Measurements from ENCODE around the gene RHOD. TPM values are rescaled to one million over a fixed set of nuclear protein-coding genes. Genes with fewer than 3 reads are reported as not detected.

The RHOD gene
- total and polyA plus RNA-seq, 2 donors (not counting 3 experiments of a cell fraction or from before 2014, with no cell fraction given) = 10.6 to 17.9 TPM

DNA sequence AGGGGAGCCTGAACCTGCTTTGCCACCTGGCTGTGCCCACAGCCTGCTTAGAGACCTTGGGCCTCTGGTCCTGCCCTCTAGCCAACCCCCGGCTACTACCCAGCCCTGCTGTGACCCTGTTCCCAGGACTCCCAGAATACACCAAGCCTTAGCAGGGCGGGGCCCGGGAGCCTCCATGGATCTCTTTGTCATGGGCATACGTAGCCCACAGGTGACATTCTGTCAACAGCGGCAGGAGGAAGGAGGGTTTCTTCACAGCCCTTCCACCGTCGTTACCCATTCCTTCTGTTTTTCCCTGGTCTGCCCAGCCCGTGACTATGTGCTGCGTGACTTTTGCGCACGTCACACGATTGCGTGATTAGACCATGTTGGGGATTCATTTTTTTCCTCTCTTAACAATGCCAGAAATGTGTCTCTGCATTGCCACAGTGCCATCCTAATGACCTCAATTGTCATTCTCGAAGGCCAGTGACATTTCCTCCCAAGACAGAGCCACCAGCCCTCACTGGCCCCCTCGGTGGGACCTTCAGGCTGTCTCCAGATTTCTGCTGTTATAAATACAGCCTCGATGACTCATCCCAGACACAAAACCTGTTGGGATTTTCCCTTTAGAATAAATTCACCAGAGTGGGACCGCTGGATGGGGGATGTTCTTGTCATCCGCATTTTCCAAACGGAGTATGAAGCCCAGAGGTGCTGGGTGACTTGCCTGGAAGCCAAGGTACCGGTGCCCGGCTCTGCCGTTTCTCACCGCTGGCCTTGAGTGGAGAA is 24.7 kb upstream of the RHOD start:
- Histone ChIP-seq H3K4me1 (ENCODE audit: control insufficient read depth, extremely low read depth, insufficient read depth, low read length) (no peaks in the 10 kb centered on the region), H3K9me3 (replicated peaks; ENCODE audit: control insufficient read depth, insufficient read depth, low read length) (no peaks in the 10 kb centered on the region), H2AFZ (ENCODE audit: low read depth, low read length) (no peak overlapping the region), H3K27ac (ENCODE audit: insufficient read depth, low read depth, low read length) (no peak overlapping the region), H3K9me1 (replicated peaks; ENCODE audit: control insufficient read depth, extremely low read depth, insufficient read depth, low read length) (no peaks in the 10 kb centered on the region), H3K27me3 (ENCODE audit: control insufficient read depth in 2 of 2, insufficient read depth in 2 of 2, low read length in 2 of 2) (peaks cover 0 to 3% of the 10 kb centered on the region in 2 experiments), H3K4me2 (ENCODE audit: insufficient read depth, low read length) (no peak overlapping the region), H3K4me3 (replicated peaks in 1 of 3; ENCODE audit: insufficient read depth in 1 of 3, low read depth in 1 of 3, low read length in 3 of 3) (no peak overlapping the region), H3K36me3 (ENCODE audit: control insufficient read depth in 2 of 2, extremely low read depth in 1 of 2, insufficient read depth in 2 of 2, low read length in 2 of 2) (no peaks in the 10 kb centered on the region), H3K79me2 (ENCODE audit: control insufficient read depth, insufficient read depth, low read length) (no peaks in the 10 kb centered on the region), H3K9ac (replicated peaks; ENCODE audit: extremely low read depth, insufficient read depth, low read length) (no peak overlapping the region), H4K20me1 (replicated peaks; ENCODE audit: control insufficient read depth, extremely low read depth, insufficient read depth, low read length) (no peaks in the 10 kb centered on the region)
- intact Hi-C loops (cut with micrococcal nuclease) (no loop called here), dilution Hi-C loops (cut with MboI; ENCODE audit: extremely low pct_ligation_motif_present, low sequenced_read_pairs) (no loop called here)
- BruUV-seq (replicated peaks) = no TSS peak
- no peak for FAIRE-seq
- ChIA-PET POLR2A (no interaction called here), CTCF (interaction anchor here (0.7 to 1.2 kb wide), 3 partner anchors 10 to 646 kb away, joined by 3 to 11 read pairs (median 4); partner anchors contain the start of gene SYT12)
- DNase-seq (ENCODE audit: low read depth, low spot score) = no peak
- TF ChIP-seq FOS (IDR thresholded peaks at IDR 0.05; ENCODE audit: borderline replicate concordance, insufficient read depth, low read length) = peak; percentile 26
- no peak for TF ChIP-seq EZH2 (IDR thresholded peaks at IDR 0.05; ENCODE audit: borderline replicate concordance, low read depth, low read length, severe bottlenecking)

GRCh38 chr11:67032830-67033551 is 23.7 kb upstream of the RHOD start:
- no peaks in the 10 kb centered on the region for H3K4me1 ChIP-seq (ENCODE audit: control insufficient read depth, extremely low read depth, insufficient read depth, low read length)
- H3K27ac ChIP-seq (ENCODE audit: insufficient read depth, low read depth, low read length) = no peak overlapping the region
- no peak overlapping the region for H3K4me3 ChIP-seq (replicated peaks in 1 of 3; ENCODE audit: insufficient read depth in 1 of 3, low read depth in 1 of 3, low read length in 3 of 3)
- H3K36me3 ChIP-seq (ENCODE audit: control insufficient read depth in 2 of 2, extremely low read depth in 1 of 2, insufficient read depth in 2 of 2, low read length in 2 of 2) = no peaks in the 10 kb centered on the region
- H4K20me1 ChIP-seq (replicated peaks; ENCODE audit: control insufficient read depth, extremely low read depth, insufficient read depth, low read length) = no peaks in the 10 kb centered on the region
- DNase-seq (ENCODE audit: low read depth, low spot score) = peak; percentile 26
- H3K4me2 ChIP-seq (ENCODE audit: insufficient read depth, low read length) = no peak overlapping the region
- ChIA-PET CTCF (interaction anchor here (0.7 to 1.2 kb wide), 4 partner anchors 11 to 647 kb away, joined by 3 to 11 read pairs (median 4); partner anchors contain the start of gene SYT12), POLR2A (interaction anchor here (0.7 kb wide), 1 partner anchor 11 kb away, joined by 3 read pairs; no protein-coding TSS in a partner anchor)
- no peak for TF ChIP-seq POLR2A (IDR thresholded peaks at IDR 0.05; ENCODE audit: low read depth, low read length)
- no peak for TF ChIP-seq MYC (IDR thresholded peaks at IDR 0.05; ENCODE audit: low read depth, low read length)
- TF ChIP-seq JUN (IDR thresholded peaks at IDR 0.05; ENCODE audit: borderline replicate concordance, insufficient read depth, insufficient read length, low read depth) = no peak
- TF ChIP-seq POLR2AphosphoS5 (IDR thresholded peaks at IDR 0.05; ENCODE audit: insufficient read depth, low read depth, low read length) = no peak
- TF ChIP-seq FOS (IDR thresholded peaks at IDR 0.05; ENCODE audit: borderline replicate concordance, insufficient read depth, low read length) = no peak
- TF ChIP-seq, protein P1, sequence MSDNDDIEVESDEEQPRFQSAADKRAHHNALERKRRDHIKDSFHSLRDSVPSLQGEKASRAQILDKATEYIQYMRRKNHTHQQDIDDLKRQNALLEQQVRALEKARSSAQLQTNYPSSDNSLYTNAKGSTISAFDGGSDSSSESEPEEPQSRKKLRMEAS (IDR thresholded peaks at IDR 0.05; ENCODE audit: insufficient read depth, insufficient read length) = no peak
- TF ChIP-seq CTCF (IDR thresholded peaks at IDR 0.05; ENCODE audit: extremely low read depth in 1 of 2, insufficient read depth in 1 of 2, low read depth in 1 of 2, low read length in 2 of 2) = no peak
- TF ChIP-seq GATA2 (IDR thresholded peaks at IDR 0.05; ENCODE audit: insufficient read depth, insufficient read length, low read depth, low read length) = no peak
- no peak for TF ChIP-seq EZH2 (IDR thresholded peaks at IDR 0.05; ENCODE audit: borderline replicate concordance, low read depth, low read length, severe bottlenecking)
- H3K9me3 ChIP-seq (replicated peaks; ENCODE audit: control insufficient read depth, insufficient read depth, low read length) = no peaks in the 10 kb centered on the region
- no peaks in the 10 kb centered on the region for H3K79me2 ChIP-seq (ENCODE audit: control insufficient read depth, insufficient read depth, low read length)
- H3K9ac ChIP-seq (replicated peaks; ENCODE audit: extremely low read depth, insufficient read depth, low read length) = no peak overlapping the region
- no peak overlapping the region for H2AFZ ChIP-seq (ENCODE audit: low read depth, low read length)
- no TSS peak for BruUV-seq (replicated peaks)
- H3K9me1 ChIP-seq (replicated peaks; ENCODE audit: control insufficient read depth, extremely low read depth, insufficient read depth, low read length) = no peaks in the 10 kb centered on the region
- peaks cover 0 to 3% of the 10 kb centered on the region in 2 experiments for H3K27me3 ChIP-seq (ENCODE audit: control insufficient read depth in 2 of 2, insufficient read depth in 2 of 2, low read length in 2 of 2)
- FAIRE-seq = peak; percentile 21
- dilution Hi-C loops (cut with MboI; ENCODE audit: extremely low pct_ligation_motif_present, low sequenced_read_pairs) (no loop called here), intact Hi-C loops (cut with micrococcal nuclease) (no loop called here)
